Measurements from ENCODE around the gene TBC1D5.

Gene TBC1D5

DNA sequence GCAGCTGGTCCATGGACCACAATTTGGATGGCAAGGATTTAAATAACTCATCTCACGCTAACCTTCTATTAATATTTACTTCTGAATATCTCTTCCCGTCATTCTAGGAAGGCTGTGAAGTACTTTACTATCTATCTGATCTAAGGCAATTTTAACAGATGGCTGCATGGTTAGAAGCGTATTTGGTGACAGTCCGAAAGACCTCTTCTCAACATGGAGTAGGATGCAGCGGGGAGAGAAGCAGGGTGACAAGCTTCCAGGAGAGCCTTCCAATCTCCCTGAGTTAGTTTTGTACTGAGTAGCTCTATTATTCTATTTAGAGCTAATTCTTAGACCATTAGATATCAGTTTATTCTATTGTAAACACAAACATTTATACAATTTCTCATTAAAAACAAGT, 548.3 kb downstream of the TBC1D5 start:
- no peak for DNase-seq

DNA sequence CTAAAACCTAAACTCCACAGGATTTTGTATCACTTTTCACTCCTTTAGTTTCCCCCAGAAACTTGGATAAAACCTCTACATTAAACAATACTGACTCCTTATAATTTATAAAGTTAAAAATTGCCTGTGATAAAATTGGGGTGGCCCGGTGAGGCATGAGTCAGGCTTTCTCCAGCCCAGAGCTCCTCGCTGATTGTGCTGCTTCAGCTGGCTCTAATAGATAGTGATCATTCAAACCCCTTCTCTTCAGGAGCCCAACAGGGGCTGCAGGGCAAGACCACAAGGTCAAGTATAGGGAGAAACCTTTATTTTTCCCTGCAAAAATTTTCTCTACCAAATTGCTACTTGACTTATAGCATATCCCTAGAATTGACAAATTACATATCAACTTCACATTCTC, 549.4 kb downstream of the TBC1D5 start:
- DNase-seq: no peak

DNA sequence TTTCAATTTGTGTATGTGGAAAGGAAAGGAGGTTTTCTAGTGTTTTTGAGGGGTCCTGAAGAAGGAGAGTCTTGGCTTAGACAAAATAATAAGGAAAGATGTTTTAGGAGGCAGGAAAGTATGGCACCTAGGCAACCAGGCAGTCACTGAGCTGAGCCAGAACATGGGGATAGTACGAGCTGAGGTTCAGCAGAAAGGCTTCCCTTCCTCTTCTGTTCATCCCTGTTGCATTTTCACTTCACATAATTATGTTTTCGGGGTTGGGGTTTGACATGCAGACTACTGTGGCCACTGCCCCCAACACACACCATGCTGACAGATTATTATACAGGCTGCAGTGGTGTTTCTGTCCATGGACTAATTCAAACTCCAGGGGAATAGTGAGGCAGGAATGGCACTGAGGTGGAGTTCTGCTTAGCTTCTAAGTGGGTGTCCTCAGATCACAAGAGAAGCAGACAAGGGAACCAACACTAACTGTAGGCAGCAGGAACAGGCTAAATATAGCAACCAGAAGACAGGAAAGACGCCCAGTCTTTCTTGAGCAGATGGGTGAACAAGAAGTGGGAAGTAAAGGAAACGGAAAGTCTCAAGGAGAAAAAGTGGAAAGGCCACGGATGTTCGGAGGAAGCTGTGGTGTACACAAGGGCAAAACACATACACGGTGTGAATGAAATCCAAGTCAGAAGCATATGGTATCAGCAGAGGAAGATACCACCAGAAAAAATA, 551.9 kb downstream of the TBC1D5 start:
- no peak for DNase-seq

DNA sequence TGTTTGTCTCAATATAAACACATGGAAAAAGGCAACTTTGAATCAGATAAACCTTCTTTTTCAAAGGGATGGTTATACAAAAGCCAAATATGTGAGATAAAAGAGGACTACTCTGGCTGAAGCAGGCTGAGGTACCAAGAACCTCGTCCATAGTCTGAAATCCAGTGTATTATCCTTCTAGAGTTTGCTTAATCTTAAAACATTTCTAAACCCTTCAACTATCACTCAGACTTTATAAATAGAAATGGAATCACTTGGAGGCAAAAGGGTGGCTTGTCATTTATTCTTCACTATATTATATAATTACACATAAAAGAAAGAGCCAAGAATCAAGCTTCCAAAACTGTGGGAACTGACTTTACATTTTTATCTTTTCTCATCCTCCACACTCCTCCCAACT, 554.1 kb downstream of the TBC1D5 start:
- no peak for DNase-seq

DNA sequence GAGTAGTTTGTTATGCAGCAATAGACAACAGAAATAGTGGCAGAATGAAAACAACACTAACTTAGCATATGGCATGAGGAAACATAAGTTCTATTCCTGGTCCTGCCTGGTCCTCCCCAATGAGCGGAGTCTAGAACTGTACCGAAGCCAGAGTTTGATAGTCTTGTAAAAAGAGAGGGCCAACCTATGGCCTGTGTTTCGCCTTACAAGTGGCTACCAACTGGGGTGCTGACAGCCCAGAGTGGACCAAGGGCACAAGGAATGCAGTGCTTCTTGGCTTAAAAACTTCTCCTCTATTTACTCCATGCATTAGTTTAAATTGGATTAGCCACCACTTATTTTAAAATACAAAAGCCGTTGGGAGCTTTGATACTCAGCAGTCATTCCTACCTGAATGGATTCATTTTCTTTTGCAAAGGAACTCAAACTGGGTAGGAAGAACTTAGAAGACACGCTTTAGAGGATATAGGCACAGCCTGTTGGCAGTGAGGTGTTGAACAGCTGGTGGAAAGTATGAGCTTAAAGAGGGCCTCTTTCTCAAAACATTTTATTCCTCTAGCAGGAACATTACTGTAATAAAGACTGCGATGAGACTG, 554.7 kb downstream of the TBC1D5 start:
- DNase-seq: no peak

DNA sequence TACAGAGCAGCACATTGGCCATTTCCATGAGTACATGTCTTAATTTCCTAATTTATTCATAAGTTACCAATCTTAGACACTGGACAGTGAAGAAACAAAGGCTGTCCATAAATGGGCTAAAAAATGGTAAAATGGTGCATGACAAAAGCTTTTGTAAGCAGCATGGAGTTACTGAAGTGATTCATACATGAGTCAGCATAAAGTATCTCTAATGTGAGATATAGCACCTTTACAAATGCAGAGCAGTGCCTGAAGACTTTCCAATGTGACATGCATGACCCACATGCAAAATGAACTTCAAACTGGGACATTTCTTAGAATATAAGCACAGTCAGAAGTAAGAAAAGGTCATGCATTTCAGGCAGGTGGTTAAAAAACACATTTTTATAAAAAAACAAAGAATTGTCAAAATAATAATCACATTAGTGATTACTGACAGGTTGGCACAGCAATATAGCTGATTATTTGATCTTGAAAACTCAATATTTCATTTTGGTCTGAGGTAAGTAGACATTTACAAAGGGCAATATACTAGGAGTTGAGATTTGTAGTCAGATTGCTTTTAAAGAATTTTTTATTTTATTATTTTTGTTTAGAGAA, 558.4 kb downstream of the TBC1D5 start:
- DNase-seq: no peak

DNA sequence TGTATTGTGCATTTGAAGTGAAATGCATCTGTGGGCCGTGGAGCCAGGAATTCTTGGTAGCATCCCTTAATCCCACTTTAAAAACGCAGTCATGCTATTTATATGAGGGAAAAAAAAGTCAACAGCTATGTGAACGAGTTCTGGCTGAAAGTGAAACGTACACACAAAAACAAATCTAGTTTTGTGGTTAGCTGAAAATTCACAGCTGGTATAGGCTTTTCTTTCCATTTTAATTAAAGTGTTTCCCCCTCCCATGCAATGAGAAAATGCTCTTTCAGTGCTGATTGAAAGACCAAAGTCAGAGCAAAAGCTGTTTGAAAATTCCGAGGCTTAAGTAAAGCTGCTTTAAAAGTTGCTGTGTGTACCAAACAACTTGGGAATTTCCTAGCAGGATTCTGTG, 560.3 kb downstream of the TBC1D5 start:
- DNase-seq: no peak

DNA sequence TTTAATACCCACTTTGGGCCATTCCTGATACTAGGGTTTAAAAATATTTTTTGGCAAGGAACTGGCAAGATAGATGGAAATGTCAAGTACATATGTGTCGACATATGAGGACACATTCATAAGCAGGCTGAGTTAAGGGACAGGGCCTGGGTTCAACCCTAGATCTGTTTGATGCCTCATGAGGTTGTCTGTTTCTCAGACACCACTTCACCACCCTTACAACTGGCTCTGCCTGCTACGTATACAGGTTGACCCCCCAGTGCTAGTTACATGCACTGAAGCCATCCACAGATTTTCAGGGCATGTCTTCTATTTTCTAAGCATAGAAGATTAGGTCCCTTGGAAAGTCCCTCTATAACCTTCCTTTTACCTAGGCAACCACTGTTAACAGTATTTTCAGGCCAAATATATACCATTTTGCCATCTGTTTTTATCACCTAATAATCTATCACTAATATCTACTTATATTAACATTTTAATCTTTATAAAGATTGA, 561.0 kb downstream of the TBC1D5 start:
- no peak for DNase-seq

DNA sequence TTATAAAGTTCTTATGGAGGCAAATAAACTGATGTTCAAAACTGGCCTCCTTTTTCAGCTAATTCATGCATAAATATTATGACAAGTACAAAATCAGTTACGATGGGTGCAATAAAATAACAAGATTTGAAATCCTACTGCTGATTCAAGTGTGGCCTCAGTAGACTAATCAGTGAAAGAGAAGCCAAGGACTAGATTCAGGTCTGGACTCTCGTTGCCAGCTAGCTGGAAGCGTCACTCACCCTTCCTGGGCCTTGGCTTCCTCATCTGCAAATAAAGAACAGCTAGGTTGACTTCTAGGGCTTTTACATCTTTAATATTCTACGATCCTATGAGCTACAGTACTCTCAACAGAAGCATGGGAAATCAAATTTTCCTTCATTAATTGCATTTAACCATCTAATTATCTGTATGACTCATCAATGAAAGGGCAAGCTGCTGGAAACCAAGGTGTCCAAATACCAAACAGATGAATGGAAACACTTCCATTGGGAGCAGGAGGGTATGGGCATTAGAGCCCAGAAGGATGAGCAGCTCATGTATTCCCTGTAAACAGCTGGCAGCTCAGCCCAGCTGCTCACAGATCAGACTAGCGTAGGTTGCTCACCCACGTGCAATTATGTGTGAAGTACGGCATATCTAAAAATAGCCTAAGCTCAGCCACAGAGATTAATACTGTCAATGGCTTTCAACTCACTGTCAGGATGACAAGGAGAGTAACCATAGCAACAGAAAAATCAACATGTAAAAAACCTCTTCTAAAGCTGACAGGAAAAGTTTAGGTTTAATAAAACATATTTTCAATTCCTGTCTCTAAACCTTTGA, 562.8 kb downstream of the TBC1D5 start:
- no peak for DNase-seq

DNA sequence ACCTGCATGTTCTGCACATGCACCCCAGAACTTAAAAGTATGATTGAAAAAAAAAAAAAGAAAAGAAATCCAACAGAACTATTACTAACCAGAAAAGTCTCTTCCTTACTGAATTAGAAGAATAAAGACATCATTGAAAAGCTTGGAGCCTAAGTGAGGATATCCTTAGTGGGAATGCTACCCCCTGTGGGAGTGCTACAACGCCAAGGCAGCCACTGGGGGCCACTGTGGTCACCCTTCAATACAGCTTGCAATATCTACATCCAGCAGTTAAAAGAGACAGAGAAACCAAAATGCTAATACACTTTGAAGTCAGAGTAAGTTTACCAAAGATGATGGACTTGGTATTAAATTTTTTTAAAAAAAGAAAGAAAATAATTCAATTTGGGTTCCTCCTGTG, 565.7 kb downstream of the TBC1D5 start:
- no peak for DNase-seq

DNA sequence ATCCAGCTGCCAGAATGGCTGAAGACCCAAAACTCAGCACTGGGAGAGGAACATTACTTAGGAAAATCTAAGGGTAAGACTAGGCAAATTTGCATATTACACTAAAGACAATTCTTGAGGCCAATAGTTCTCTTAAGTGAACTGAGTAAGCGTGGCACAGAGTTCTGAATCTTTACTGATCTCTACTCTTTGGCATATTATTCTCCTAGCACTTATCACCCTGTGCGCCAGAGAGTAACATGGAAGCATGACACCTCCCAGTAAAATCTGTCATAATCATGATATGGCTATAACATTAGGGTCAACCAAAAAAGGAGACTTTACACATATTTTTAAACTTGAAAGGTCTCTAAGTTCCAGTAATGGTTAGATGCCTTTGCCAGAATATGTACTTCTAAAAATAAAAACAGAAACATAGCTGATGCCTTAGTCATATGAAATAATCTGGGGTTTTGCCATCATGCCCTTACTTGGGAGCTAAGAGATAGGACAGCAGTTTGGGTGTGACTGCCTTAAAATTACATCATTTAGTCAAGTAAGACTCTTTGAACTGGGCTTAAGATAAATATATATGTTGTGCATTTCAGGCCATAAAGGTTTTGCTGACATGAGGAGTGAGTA, 567.1 kb downstream of the TBC1D5 start:
- no peak for DNase-seq

DNA sequence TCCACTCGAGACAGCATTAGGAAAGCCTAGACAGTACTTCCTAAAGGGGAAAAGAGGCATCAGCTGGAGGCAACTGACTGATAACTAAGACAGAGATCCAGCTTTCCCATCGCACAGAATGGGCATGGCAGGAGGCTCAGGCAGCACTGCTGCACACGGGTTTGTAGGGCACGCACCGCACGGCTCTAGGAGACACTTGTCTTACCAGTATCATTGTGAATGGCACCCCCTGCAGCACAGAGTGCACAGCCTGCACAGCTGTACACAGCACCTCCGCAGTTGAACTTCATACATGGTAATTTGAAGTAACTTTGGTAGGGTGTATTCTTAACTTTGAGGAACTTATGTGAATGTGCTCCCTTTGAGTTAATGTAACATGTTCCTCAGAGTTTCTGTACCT, 576.1 kb downstream of the TBC1D5 start:
- DNase-seq: no peak

DNA sequence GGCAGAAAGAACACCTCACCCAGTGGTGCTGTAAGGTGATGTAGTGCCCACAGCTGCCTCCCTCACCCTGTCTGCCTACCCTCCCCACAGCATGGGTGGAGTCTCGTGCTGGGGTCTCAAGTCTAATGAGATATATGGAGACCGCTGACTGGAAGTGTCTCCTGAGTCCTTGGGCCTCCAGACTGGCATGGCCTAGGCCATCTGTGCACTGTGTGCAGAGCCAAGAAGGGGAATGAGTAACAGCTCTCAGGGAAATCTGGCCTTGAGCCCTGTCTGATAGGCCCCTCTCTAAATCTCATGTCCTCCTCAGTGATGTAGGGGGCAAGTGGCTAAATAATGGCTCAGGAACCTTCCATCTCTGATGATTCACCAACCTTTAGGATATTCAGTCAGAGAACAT, 580.3 kb downstream of the TBC1D5 start:
- DNase-seq: no peak

DNA sequence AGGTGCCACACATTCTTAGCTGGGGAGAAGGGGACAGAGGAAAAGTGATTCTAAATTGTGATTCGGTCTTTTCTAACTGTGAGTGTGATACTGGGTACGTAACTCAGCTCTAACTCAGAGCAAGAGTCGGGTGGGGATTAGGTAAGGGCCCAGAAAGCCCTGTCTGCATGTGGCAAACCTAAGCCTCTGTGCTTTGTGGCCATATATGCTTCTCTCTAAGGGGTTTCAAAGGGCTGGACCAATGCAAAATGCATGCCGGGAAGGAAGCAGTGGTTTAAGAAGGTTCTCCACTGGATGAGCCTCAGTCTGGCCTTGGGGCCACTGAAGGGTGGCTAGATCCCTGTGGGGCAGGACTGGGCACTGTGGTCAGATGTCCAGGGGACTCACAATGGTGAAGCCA, 581.8 kb downstream of the TBC1D5 start:
- no peak for DNase-seq

DNA sequence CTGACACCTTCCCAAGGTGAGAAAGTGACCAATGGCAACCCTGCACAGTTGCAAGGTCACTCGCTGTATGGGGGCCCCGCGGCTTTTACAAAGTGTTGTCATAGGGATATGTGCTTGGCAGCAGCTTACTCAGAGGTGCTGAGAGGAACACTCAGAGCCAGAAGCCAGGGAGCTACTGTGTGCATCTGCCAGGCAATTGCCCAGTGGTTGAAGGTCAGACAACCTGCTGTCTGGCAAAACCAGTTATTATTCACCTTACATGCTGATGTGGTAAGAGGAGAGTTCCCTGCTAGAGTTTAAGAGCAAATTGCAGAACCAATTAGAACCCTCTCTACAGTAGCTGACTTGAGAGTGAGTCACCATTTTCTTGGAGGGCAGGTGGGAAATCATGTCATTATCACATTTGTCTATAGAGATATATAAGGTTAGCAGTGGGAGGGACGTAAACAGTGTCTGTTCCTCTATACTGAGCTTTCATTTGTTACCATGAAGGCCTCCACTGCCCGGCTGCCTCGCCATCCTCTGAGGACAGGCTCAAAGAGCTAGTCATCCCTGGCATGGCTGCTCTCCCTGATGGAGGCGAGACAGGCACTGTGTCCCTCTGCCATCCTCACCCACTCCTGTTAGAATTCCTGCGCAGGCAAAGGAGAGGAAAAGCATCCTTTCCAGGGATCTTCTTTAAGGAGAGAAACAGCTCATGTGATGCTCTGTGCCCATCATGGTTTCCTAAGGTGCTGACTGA, 583.3 kb downstream of the TBC1D5 start:
- DNase-seq: peak; percentile 41

DNA sequence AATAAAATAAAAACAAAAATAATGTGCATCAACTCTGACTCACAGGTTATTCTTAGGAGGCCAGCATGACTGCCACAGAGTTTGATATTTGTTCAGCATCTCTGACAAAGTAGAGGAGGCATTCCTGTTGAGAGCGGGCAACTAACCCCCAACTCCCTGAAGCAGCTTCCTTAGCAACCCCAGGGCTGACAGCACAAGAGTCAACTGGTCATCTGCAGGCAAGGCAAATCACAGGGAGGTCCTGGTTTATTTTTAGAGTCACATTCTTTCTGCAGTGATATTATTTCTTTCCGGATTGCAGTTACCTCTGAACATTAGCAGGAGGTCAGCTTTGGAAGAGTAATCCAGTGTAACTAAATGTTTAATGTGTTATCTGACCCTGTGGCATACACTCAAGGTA, 584.7 kb downstream of the TBC1D5 start:
- no peak for DNase-seq

DNA sequence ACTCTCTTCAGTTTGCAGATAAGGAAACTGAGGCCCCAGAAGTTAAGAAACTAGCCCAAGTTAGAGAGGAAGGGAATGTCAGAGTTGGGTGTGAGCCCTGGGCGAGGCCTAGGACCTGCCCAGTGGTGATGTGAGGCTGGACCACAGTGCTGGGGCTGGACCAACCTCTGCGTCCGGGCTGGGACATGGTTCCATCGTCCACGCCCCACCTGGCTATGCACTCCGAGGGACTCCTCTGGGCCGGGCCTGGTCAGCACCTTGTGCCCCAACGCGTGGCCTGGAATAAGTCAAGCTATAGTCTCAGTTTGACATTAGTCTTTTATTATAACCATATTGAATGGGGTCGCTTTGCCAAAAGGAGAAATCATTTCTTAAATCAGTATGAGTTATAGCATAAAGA, 585.6 kb downstream of the TBC1D5 start:
- no peak for DNase-seq

DNA sequence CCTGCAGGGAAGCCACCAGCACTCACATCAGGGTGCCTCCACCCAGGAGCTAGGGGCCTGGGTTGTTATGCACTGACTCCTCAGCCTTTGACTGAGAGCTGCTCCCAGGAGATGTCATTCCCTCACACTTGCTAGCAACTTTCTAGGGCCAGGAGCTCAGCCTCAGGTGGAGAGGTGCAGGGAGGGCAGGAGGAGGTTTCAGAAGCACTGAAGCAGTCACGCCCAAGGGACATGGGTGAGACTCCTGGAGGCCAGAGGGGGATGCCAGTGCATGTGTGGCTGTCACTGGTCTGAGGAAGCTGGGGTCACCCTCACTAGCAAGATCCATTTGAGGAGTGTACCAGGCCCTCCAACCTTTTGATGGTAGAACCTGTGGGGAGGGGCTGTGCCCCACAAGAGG, 586.5 kb downstream of the TBC1D5 start:
- DNase-seq: no peak

DNA sequence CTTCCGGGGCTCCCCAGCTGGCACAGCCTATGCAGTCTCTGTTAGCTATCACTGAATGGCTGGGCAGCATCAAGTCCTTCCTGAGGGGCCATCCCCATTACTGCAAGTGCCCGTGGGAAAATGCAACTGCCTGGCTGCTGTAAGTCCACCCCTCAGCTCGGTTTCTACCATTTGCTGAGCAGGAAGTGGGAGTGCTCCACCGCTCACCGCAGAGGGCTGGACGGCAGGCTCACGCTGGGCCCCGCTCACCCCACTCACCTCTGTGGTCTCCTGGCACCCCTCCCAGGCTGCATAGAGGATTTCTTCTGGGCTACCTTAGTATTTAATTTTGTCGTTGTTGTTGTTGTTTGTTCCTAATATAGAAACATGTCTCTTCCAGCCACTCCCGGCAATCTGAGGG, 587.5 kb downstream of the TBC1D5 start:
- DNase-seq: no peak

DNA sequence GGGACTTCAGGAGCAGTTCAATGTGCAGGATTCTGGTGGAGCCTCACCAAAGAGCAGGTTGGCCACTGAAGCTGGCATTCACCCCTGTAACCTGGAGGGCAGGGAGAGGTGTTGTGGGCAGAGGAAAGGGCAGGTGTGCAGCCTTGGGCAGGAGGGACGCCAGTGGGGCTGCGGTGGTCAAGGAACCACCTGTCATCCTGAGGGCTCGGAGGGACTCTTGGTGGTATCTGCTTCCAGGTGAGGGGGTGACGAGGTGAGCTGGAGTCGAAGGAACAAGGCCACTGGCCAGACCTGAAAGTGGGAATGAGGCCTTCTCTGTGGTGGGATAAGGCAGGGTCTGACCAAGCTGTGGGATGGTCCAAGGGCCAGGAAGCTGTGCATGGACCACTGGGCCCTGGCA, 588.2 kb downstream of the TBC1D5 start:
- no peak for DNase-seq

DNA sequence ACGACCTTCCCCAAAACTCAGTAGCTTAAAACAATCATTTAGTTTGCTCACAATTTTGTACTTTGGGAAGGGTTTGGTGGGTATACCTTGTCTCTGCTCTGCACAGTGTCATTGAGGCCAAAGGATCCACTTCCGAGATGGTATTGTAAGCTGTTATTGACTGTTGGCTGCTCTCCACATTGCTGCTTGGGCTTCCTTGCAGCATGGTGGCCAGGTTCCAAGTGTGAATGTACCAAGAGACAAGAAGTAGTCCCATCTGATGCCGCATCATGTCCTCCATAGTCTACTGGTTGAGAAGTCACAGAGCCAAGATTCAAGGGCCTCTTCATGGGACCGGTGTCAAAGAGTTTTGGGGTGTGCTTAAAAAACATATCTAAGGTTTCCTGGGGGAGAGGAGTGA, 589.2 kb downstream of the TBC1D5 start:
- DNase-seq: no peak

DNA sequence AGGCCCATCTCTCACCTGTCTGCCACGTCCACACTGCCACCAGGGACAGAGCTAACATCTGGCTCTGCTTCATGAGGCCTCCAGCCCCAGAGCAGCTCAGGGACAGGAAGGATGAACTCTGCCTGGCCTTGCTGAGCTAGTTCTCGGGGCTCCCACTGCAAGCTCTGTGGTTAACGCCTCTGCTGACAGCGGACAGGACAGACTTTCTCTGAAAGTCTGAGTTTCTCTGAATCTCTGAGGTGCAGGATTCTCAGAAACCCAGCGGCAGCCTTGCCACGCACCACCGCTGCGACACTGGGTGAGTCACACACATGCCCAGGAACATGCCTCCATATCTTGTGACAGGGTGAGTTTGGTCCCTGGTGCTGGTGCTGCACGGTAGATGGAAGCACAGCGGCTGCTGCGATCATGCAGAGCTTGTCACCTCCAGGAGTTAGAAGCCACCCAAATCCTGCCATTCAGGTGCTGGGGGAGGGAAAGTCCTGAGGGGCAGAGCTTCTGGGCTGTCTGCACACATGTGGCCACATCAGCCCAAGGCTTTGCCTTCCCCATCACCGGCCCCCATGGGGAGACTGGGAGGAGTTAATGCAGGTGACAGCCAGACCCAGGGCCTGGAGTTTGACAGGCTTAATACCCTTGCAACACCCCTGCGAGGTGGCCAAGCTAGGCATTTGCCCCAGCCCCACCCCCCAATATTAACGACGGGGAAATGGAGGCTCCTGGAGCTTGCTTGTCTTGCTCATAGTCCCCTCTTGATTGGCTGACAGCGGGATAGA, 590.6 kb downstream of the TBC1D5 start:
- DNase-seq: peak; percentile 93

All from stimulated activated CD4-positive, alpha-beta T cell treated with anti-CD3 and anti-CD28 coated beads, Interleukin-1b, Interleukin-23, amount 100 ng/mL, for 48 hours (primary cell).